Activated CD4-positive, alpha-beta T cell treated with anti-CD3 and anti-CD28 coated beads, Interleukin-2, amount 10 ng/mL, durations not matched to agents 24 days and 14 days (primary cell): ENCODE measurements around the gene TRPM2. TPM values are rescaled to one million over a fixed set of nuclear protein-coding genes. Genes with fewer than 3 reads are reported as not detected.
A peak's percentile ranks its signal among the peaks of the same experiment; 100 is the strongest.
"Not testable (repeated sequence)": the region's sequence is repeated elsewhere in the genome, so short reads cannot be mapped to it uniquely, and the experiment has no call there.

Source experiments
- DNase-seq: peaks from one replicate; pipeline ENCODE4 v3.0.0; 2022
- H3K27ac Mint-ChIP-seq: one replicate; pipeline ENCODE4 v1.8.0; 2022; ENCODE audit warnings: mild to moderate bottlenecking, mixed read lengths
- H3K27me3 Mint-ChIP-seq: one replicate; pipeline ENCODE4 v1.8.0; 2022; ENCODE audit warnings: mixed read lengths
- H3K36me3 Mint-ChIP-seq: one replicate; pipeline ENCODE4 v1.8.0; 2022; ENCODE audit warnings: low read depth, mild to moderate bottlenecking, mixed read lengths
- H3K4me1 Mint-ChIP-seq: one replicate; pipeline ENCODE4 v1.8.0; 2021; ENCODE audit warnings: mixed read lengths
- H3K4me3 Mint-ChIP-seq: one replicate; pipeline ENCODE4 v1.8.0; 2022; ENCODE audit warnings: mild to moderate bottlenecking, moderate library complexity, mixed read lengths
- H3K9me3 Mint-ChIP-seq: one replicate; pipeline ENCODE4 v1.8.0; 2021; ENCODE audit warnings: mixed read lengths
- intact Hi-C: fragments of 100-400 bp; cut with micrococcal nuclease; formaldehyde crosslinking; loops from one replicate; pipeline ENCODE4 v1.15.1; 2023
- total RNA-seq: library from RNA; stranded (reverse); gene quantifications from 2 replicates; pipeline ENCODE4 v1.2.3, GENCODE V29; 2022

The TRPM2 gene
- total RNA-seq, 1 donor from 2014 or later: 9.8 TPM

GRCh38 chr21:44401386-44402160 lies 48.2 kb downstream of the TRPM2 start:
- DNase-seq: no peak
- Mint-ChIP-seq H3K4me1 (no peaks in the 10 kb centered on the region), H3K27ac (no peak overlapping the region), H3K4me3 (no peak overlapping the region), H3K27me3 (no peaks in the 10 kb centered on the region), H3K9me3 (no peaks in the 10 kb centered on the region), H3K36me3 (peaks cover 12% of the 10 kb centered on the region)
- intact Hi-C loops: no loop called here

- no peak for DNase-seq
- Mint-ChIP-seq H3K4me3 (no peak overlapping the region), H3K27ac (no peak overlapping the region), H3K36me3 (peaks cover 17% of the 10 kb centered on the region), H3K9me3 (no peaks in the 10 kb centered on the region), H3K4me1 (no peaks in the 10 kb centered on the region), H3K27me3 (no peaks in the 10 kb centered on the region)
- intact Hi-C loops: no loop called here
These were observed 49.1 kb downstream of the TRPM2 start for GRCh38 chr21:44402323-44403105.

GRCh38 chr21:44403106-44404020 lies 49.9 kb downstream of the TRPM2 start:
- Mint-ChIP-seq H3K4me3 (no peak overlapping the region), H3K4me1 (no peaks in the 10 kb centered on the region), H3K36me3 (peaks cover 24% of the 10 kb centered on the region), H3K27me3 (no peaks in the 10 kb centered on the region), H3K9me3 (no peaks in the 10 kb centered on the region), H3K27ac (no peak overlapping the region)
- intact Hi-C loops: no loop called here
- no peak for DNase-seq

- not testable (repeated sequence) for H3K27ac Mint-ChIP-seq, H3K27me3 Mint-ChIP-seq
- peaks cover 34% of the 10 kb centered on the region for H3K36me3 Mint-ChIP-seq
These were observed 51.1 kb downstream of the TRPM2 start for GRCh38 chr21:44404482-44404881.

GRCh38 chr21:44405091-44405947 lies 51.9 kb downstream of the TRPM2 start:
- H3K36me3 Mint-ChIP-seq: peaks cover 39% of the 10 kb centered on the region
- no peak overlapping the region for H3K27ac Mint-ChIP-seq
- no peak overlapping the region for H3K4me3 Mint-ChIP-seq
- intact Hi-C loops: no loop called here
- H3K27me3 Mint-ChIP-seq: no peaks in the 10 kb centered on the region
- DNase-seq: no peak
- peaks cover 12% of the 10 kb centered on the region for H3K9me3 Mint-ChIP-seq
- no peaks in the 10 kb centered on the region for H3K4me1 Mint-ChIP-seq

More at GRCh38 chr21:44404482-44404881, 51.1 kb downstream of the TRPM2 start:
- intact Hi-C loops, H3K9me3 Mint-ChIP-seq, DNase-seq, H3K4me1 Mint-ChIP-seq, H3K4me3 Mint-ChIP-seq: not testable (repeated sequence)

GRCh38 chr21:44405948-44406872 lies 52.8 kb downstream of the TRPM2 start:
- peak overlapping the region; percentile 29 for H3K27ac Mint-ChIP-seq
- H3K4me3 Mint-ChIP-seq: no peak overlapping the region
- H3K4me1 Mint-ChIP-seq: no peaks in the 10 kb centered on the region
- DNase-seq: no peak
- H3K36me3 Mint-ChIP-seq: peaks cover 42% of the 10 kb centered on the region
- peaks cover 12% of the 10 kb centered on the region for H3K9me3 Mint-ChIP-seq
- intact Hi-C loops: no loop called here
- no peaks in the 10 kb centered on the region for H3K27me3 Mint-ChIP-seq

GRCh38 chr21:44406953-44407352 lies 53.5 kb downstream of the TRPM2 start:
- Mint-ChIP-seq H3K9me3 (peaks cover 12% of the 10 kb centered on the region), H3K4me1 (no peaks in the 10 kb centered on the region), H3K36me3 (peaks cover 42% of the 10 kb centered on the region), H3K27ac (peak overlapping the region; percentile 85), H3K27me3 (no peaks in the 10 kb centered on the region), H3K4me3 (no peak overlapping the region)
- intact Hi-C loops: no loop called here
- no peak for DNase-seq

- Mint-ChIP-seq H3K4me3 (no peak overlapping the region), H3K36me3 (peaks cover 43% of the 10 kb centered on the region), H3K27ac (no peak overlapping the region), H3K4me1 (no peaks in the 10 kb centered on the region), H3K9me3 (peaks cover 12% of the 10 kb centered on the region), H3K27me3 (no peaks in the 10 kb centered on the region)
- intact Hi-C loops: no loop called here
- no peak for DNase-seq
These were observed 54.1 kb downstream of the TRPM2 start for GRCh38 chr21:44407493-44407892.

- Mint-ChIP-seq H3K4me3 (no peak overlapping the region), H3K9me3 (peaks cover 12% of the 10 kb centered on the region), H3K4me1 (no peaks in the 10 kb centered on the region), H3K27me3 (no peaks in the 10 kb centered on the region), H3K36me3 (peaks cover 44% of the 10 kb centered on the region), H3K27ac (no peak overlapping the region)
- no peak for DNase-seq
- intact Hi-C loops: no loop called here
These were observed 54.8 kb downstream of the TRPM2 start for GRCh38 chr21:44408226-44408625.

- intact Hi-C loops: no loop called here
- DNase-seq: no peak
These were observed 60.3 kb downstream of the TRPM2 start for GRCh38 chr21:44413566-44414290.

GRCh38 chr21:44414291-44415072 lies 61.1 kb downstream of the TRPM2 start:
- peaks cover 31% of the 10 kb centered on the region for H3K36me3 Mint-ChIP-seq
- H3K27me3 Mint-ChIP-seq: no peaks in the 10 kb centered on the region
- no peak for DNase-seq
- H3K4me3 Mint-ChIP-seq: no peak overlapping the region
- intact Hi-C loops: no loop called here
- H3K9me3 Mint-ChIP-seq: peaks cover 8% of the 10 kb centered on the region
- no peak overlapping the region for H3K27ac Mint-ChIP-seq
- no peaks in the 10 kb centered on the region for H3K4me1 Mint-ChIP-seq

More at GRCh38 chr21:44413566-44414290, 60.3 kb downstream of the TRPM2 start:
- no peaks in the 10 kb centered on the region for H3K27me3 Mint-ChIP-seq
- peaks cover 12% of the 10 kb centered on the region for H3K9me3 Mint-ChIP-seq
- no peak overlapping the region for H3K27ac Mint-ChIP-seq
- no peak overlapping the region for H3K4me3 Mint-ChIP-seq
- peaks cover 31% of the 10 kb centered on the region for H3K36me3 Mint-ChIP-seq
- no peaks in the 10 kb centered on the region for H3K4me1 Mint-ChIP-seq
